Measurements from ENCODE around the gene TNPO2. TPM values are rescaled to one million over a fixed set of nuclear protein-coding genes. Genes with fewer than 3 reads are reported as not detected.

TNPO2 gene
- total RNA-seq, 2 donors from 2014 or later: 79.0 to 88.9 TPM

DNA sequence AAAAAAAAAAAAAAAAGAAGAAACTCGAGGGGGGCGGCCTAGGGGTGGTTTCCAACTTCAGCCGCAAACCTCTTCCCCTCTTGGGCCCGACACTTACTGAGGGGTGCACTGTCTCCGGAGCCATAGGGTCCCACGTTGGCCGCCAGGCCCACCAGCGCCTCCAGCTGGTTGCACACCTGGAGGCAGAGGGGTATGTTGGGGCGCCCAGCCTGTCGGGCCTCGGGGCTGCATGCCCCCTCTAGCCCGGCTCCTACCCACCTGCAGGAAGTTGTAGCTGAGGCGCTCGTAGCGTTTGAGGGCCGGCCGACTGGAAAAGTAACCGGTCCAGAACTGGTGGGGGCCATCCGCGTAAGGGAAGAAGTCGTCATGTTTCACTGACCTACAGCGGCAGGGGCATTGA is 65.8 kb downstream of the TNPO2 start:
- Histone ChIP-seq H3K4me1 (ENCODE audit: control insufficient read depth in 1 of 2, low read depth in 2 of 2) (no peaks in the 10 kb centered on the region), H3K4me3 (no peak overlapping the region), H3K9me3 (no peaks in the 10 kb centered on the region), H3K36me3 (peaks cover 22% of the 10 kb centered on the region), H3K27me3 (replicated peaks; ENCODE audit: insufficient read depth) (no peaks in the 10 kb centered on the region), H3K27ac (no peak overlapping the region)
- DNase-seq (ENCODE audit: low spot score): no peak
- no peak for TF ChIP-seq CTCF (IDR thresholded peaks at IDR 0.05)
- no peak for ATAC-seq (ENCODE audit: insufficient number of reproducible peaks, low FRiP score, low read depth)

GRCh38 chr19:12656899-12657571 is 66.7 kb downstream of the TNPO2 start:
- TF ChIP-seq CTCF (IDR thresholded peaks at IDR 0.05): no peak
- Histone ChIP-seq H3K27ac (no peak overlapping the region), H3K9me3 (no peaks in the 10 kb centered on the region), H3K4me3 (no peak overlapping the region), H3K4me1 (ENCODE audit: control insufficient read depth in 1 of 2, low read depth in 2 of 2) (no peaks in the 10 kb centered on the region), H3K27me3 (replicated peaks; ENCODE audit: insufficient read depth) (no peaks in the 10 kb centered on the region), H3K36me3 (peaks cover 22% of the 10 kb centered on the region)
- ATAC-seq (ENCODE audit: insufficient number of reproducible peaks, low FRiP score, low read depth) (no peak), DNase-seq (ENCODE audit: low spot score) (no peak)

GRCh38 chr19:12655546-12655945 is 68.2 kb downstream of the TNPO2 start:
- Histone ChIP-seq H3K27ac (no peak overlapping the region), H3K36me3 (peaks cover 11% of the 10 kb centered on the region)
- no peak for TF ChIP-seq CTCF (IDR thresholded peaks at IDR 0.05)

GRCh38 chr19:12652219-12652618 is 71.5 kb downstream of the TNPO2 start:
- H3K27ac ChIP-seq: no peak overlapping the region
- H3K27me3 ChIP-seq (replicated peaks; ENCODE audit: insufficient read depth): no peaks in the 10 kb centered on the region
- ATAC-seq (ENCODE audit: insufficient number of reproducible peaks, low FRiP score, low read depth): no peak
- no peaks in the 10 kb centered on the region for H3K9me3 ChIP-seq
- peaks cover under 1% of the 10 kb centered on the region for H3K36me3 ChIP-seq
- no peak for DNase-seq (ENCODE audit: low spot score)
- peaks cover 9 to 11% of the 10 kb centered on the region in 2 donors for H3K4me1 ChIP-seq (ENCODE audit: control insufficient read depth in 1 of 2, low read depth in 2 of 2)
- H3K4me3 ChIP-seq: no peak overlapping the region
- TF ChIP-seq CTCF (IDR thresholded peaks at IDR 0.05): no peak

More at GRCh38 chr19:12655546-12655945, 68.2 kb downstream of the TNPO2 start:
- Histone ChIP-seq H3K4me3 (no peak overlapping the region), H3K4me1 (ENCODE audit: control insufficient read depth in 1 of 2, low read depth in 2 of 2) (no peaks in the 10 kb centered on the region), H3K9me3 (no peaks in the 10 kb centered on the region), H3K27me3 (replicated peaks; ENCODE audit: insufficient read depth) (no peaks in the 10 kb centered on the region)
- ATAC-seq (ENCODE audit: insufficient number of reproducible peaks, low FRiP score, low read depth) (no peak), DNase-seq (ENCODE audit: low spot score) (no peak)

- Histone ChIP-seq H3K27ac (no peak overlapping the region), H3K36me3 (no peaks in the 10 kb centered on the region), H3K4me1 (ENCODE audit: control insufficient read depth in 1 of 2, low read depth in 2 of 2) (peaks cover 9 to 11% of the 10 kb centered on the region in 2 donors), H3K27me3 (replicated peaks; ENCODE audit: insufficient read depth) (no peaks in the 10 kb centered on the region), H3K9me3 (no peaks in the 10 kb centered on the region), H3K4me3 (no peak overlapping the region)
- ATAC-seq (ENCODE audit: insufficient number of reproducible peaks, low FRiP score, low read depth) (no peak), DNase-seq (ENCODE audit: low spot score) (no peak)
- TF ChIP-seq CTCF (IDR thresholded peaks at IDR 0.05): no peak
These were observed 73.8 kb downstream of the TNPO2 start for GRCh38 chr19:12649941-12650340.

Other genes starting within 250 kb of the TNPO2 start
- 1 to 10 TPM; 1.4 to 3.5 TPM for gene ZNF709, start 239.1 kb downstream of the TNPO2 start, total RNA-seq
- 10 to 100 TPM; 11.6 to 21.7 TPM for gene ZNF564, start 172.4 kb downstream of the TNPO2 start, total RNA-seq
- gene ZNF490, start 113.1 kb downstream of the TNPO2 start, total RNA-seq: 1 to 10 TPM; 3.4 to 8.1 TPM
- gene ZNF791, start 113.0 kb downstream of the TNPO2 start, total RNA-seq: 10 to 100 TPM; 26.0 to 32.4 TPM
- gene MAN2B1, start 57.2 kb downstream of the TNPO2 start, total RNA-seq: 100 to 1,000 TPM; 111 to 118 TPM
- gene WDR83, start 57.1 kb downstream of the TNPO2 start, total RNA-seq: 10 to 100 TPM; 12.1 to 16.2 TPM
- 100 to 1,000 TPM; 101 to 114 TPM for gene DHPS, start 42.1 kb downstream of the TNPO2 start, total RNA-seq
- gene GNG14, start 35.9 kb downstream of the TNPO2 start, total RNA-seq: not detected
- 1 to 10 TPM; 3.0 to 3.9 TPM for gene FBXW9, start 27.3 kb downstream of the TNPO2 start, total RNA-seq
- gene TRIR, start 10.8 kb upstream of the TNPO2 start, total RNA-seq: 100 to 1,000 TPM; 252 to 308 TPM
- gene GET3, start 13.6 kb upstream of the TNPO2 start, total RNA-seq: 10 to 100 TPM; 30.7 to 50.0 TPM
- gene BEST2, start 27.9 kb upstream of the TNPO2 start, total RNA-seq: not detected
- 100 to 1,000 TPM in 1 of 2 donors, 10 to 100 TPM in 1; 22.6 to 102 TPM for gene HOOK2, start 51.6 kb upstream of the TNPO2 start, total RNA-seq
- 1,000 to 10,000 TPM in 1 of 2 donors, 100 to 1,000 TPM in 1; 698 to 2,087 TPM for gene JUNB, start 67.6 kb upstream of the TNPO2 start, total RNA-seq
- gene PRDX2, start 77.9 kb upstream of the TNPO2 start, total RNA-seq: 100 to 1,000 TPM; 107 to 235 TPM
- not detected for gene THSD8, start 78.1 kb upstream of the TNPO2 start, total RNA-seq
- gene RNASEH2A, start 82.7 kb upstream of the TNPO2 start, total RNA-seq: 1 to 10 TPM; 3.0 to 7.9 TPM
- not detected for gene RTBDN, start 110.6 kb upstream of the TNPO2 start, total RNA-seq
- not detected for gene MAST1, start 114.6 kb upstream of the TNPO2 start, total RNA-seq
- 10 to 100 TPM; 24.0 to 53.3 TPM for gene DNASE2, start 157.5 kb upstream of the TNPO2 start, total RNA-seq
- not detected for gene KLF1, start 163.3 kb upstream of the TNPO2 start, total RNA-seq
- gene GCDH, start 167.2 kb upstream of the TNPO2 start, total RNA-seq: 10 to 100 TPM; 30.2 to 60.7 TPM
- gene SYCE2, start 195.4 kb upstream of the TNPO2 start, total RNA-seq: not detected
- gene FARSA, start 209.8 kb upstream of the TNPO2 start, total RNA-seq: 10 to 100 TPM; 31.8 to 76.8 TPM
- 100 to 1,000 TPM; 415 to 467 TPM for gene CALR, start 214.7 kb upstream of the TNPO2 start, total RNA-seq
- gene RAD23A, start 221.9 kb upstream of the TNPO2 start, total RNA-seq: 100 to 1,000 TPM; 116 to 130 TPM
- gene GADD45GIP1, start 233.3 kb upstream of the TNPO2 start, total RNA-seq: 10 to 100 TPM; 30.2 to 42.8 TPM
- gene DAND5, start 245.6 kb upstream of the TNPO2 start, total RNA-seq: not detected